NCI-H2107 treated with DMSO at 0.1 percent for 48 hours (cell line): ENCODE results near the gene ACTL10.
"Not testable (repeated sequence)": the region's sequence is repeated elsewhere in the genome, so short reads cannot be mapped to it uniquely, and the experiment has no call there.

ENCODE experiments used
- DNase-seq: peaks from one replicate; lab custom pipeline; 2025; ENCODE audit not compliant: unreplicated experiment; lab: John Stamatoyannopoulos, UW

Gene ACTL10

DNA sequence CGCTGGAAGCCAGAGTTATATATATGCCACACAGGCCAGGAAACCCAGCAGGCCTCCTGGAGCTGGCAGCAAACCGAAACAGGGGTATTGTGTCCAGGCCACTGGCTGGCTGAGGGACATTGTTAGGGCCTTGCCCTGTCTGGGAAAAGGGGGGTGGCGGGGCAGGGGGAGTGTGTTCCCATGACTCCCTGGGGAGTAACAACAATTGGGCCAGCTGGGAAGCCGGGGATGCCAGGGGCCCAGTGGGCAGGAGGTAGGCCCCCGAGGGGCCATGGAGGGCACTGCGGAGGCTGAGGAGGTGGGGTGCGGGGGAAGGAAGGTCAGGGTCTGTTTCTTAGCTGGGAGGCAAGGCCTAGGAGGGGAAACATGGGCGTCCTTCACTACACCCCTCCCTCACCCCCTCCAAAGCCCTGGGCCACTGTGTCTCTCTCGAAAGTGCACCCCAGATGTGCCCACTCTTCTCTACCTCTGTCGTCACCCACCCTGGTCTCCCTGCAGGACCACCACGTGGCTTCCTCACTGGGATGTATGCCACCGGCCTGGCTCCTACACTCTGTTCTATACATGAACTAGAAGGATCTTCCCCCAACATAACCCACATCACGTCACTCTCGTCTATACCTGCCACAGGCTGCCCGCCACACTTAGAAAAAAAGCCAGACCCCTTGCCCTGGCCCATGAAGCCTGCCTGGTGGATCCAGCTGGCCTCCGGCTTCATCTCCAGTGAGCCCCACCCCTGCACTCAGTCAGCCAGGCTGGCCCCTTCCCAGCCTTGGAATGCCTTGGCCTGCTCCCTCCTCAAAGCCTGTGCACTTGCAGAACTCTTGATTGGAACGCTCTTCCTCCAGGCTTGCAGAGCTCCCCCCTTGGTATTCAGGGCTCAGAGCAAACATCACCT lies 27.2 kb downstream of the ACTL10 start:
- no peak for DNase-seq

DNA sequence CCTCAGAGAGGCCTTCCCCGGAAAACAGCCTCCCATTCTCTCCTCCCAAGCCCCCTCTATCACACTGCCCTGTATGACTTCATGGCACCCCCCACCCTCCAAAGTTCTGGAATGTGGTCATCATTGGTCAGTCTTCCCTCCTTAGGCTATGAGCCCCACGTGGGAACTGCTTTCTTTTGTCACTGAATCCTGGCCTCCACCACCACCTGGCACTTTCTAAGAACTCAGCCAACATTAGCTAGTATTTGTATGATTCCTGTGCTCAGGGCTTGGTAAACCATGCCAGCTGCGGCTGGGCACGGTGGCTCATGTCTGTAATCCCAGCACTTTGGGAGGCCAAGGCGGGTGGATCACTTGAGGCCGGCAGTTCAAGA lies 27.9 kb downstream of the ACTL10 start:
- no peak for DNase-seq

DNA sequence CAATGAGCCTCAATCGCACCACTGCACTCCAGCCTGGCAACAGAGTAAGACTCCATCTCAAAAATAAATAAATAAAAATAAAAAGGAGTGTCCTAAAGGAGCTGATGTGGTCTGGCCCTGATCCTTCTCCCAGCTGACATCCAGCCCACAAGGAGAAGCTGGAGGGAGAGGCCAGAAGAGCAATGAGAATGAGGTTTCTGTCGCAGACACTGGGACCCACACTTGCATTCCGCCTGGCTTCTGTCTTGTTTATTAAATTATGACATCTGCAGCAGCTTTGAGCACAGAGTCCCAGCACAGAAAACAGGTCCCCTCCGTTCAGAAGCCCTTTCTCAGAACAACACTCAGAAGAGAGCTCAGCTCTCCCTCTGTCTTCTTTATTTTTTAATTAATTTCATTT lies 29.7 kb downstream of the ACTL10 start:
- no peak for DNase-seq

DNA sequence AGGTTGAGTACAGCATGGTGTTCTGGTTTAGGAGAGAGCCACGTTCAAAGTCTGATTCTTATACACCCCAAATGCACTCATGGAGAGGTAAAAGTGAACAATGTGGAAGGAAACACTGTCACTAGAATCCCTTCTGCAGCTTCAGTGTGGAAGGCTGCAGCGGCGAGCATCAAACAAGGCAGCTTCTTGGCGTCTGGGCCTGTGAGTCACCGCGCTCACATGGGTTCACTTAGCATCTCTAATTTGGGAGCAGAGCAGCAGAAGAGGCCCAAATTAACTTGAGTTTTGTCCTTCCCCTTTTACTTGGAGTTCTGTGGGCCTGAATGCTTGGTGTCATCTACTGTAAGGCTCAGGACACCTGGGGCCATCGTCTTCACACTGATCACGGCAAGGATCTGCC lies 30.4 kb downstream of the ACTL10 start:
- DNase-seq = no peak

DNA sequence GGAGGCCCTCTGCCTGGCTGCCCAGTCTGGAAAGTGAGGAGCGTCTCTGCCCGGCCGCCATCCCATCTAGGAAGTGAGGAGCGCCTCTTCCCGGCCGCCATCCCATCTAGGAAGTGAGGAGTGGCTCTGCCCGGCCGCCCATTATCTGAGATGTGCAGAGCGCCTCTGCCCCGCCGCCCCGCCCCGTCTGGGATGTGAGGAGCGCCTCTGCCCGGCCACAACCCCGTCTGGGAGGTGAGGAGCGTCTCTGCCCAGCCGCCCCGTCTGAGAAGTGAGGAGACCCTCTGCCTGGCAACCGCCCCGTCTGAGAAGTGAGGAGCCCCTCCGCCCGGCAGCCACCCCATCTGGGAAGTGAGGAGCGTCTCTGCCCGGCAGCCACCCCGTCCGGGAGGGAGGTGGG lies 32.2 kb downstream of the ACTL10 start:
- DNase-seq = not testable (repeated sequence)

DNA sequence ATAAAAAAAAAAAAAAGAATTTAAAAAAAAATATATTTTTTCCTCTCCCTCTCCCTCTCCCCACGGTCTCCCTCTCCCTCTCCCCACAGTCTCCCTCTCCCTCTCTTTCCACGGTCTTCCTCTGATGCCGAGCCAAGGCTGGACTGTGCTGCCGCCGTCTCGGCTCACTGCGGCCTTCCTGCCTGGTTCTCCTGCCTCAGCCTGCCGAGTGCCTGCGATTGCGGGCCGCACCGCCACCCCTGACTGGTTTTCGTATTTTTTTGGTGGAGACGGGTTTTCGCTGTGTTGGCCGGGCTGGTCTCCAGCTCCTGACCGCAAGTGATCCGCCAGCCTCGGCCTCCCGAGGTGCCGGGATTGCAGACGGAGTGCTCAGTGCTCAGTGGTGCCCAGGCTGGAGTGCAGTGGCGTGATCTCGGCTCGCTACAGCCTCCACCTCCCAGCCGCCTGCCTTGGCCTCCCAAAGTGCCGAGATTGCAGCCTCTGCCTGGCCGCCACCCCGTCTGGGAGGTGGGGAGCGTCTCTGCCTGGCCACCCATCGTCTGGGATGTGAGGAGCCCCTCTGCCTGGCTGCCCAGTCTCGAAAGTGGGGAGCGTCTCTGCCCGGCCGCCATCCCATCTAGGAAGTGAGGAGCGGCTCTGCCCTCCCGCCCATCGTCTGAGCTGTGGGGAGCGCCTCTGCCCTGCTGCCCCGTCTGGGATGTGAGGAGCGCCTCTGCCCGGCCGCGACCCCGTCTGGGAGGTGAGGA lies 34.1 kb downstream of the ACTL10 start:
- not testable (repeated sequence) for DNase-seq

DNA sequence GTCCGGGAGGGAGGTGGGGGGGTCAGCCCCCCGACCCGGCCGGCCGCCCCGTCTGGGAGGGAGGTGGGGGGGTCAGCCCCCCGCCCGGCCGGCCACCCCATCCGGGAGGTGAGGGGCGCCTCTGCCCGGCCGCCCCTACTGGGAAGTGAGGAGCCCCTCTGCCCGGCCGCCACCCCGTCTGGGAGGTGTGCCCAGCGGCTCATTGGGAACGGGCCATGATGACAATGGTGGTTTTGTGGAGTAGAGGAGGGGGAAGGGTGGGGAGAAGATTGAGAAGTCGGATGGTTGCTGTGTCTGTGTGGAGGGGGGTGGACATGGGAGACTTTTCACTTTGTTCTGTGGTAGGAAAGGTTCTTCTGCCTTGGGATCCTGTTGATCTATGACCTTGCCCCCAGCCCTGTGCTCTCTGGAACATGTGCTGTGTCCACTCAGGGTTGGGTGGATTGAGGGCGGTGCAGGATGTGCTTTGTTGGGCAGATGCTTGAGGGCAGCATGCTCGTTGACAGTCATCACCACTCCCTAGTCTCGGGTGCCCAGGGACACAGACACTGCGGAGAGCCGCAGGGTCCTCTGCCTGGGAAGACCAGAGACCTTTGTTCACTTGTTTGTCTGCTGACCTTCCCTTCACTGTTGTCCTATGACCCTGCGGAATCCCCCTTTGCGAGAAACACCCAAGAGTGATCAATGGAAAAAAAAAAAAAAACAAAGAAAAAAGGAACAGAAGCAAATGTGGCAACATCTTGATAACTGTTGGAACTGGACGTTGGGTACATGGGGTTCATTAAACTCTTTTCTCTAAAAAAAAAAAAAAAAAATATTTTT lies 35.1 kb downstream of the ACTL10 start:
- no peak for DNase-seq

DNA sequence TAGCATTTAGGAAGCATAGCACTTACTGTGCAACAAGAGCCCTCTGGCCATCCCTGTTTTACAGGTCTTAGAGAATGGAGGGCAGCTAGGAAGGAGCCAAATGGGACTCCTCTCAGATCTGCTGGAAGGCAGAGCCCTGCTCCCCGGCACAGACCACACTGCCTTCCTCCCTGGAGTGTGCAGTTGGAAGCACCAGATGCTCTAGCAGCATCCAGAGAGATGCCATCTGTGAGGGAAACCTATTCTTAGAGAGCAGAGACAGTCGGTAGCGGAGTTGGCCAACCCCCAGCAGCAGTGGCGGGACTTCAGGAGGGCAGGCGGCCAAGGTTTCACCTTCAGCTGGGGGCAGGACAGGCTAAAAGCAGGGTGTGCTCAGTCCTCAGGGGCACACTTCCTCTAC lies 36.1 kb downstream of the ACTL10 start:
- no peak for DNase-seq

DNA sequence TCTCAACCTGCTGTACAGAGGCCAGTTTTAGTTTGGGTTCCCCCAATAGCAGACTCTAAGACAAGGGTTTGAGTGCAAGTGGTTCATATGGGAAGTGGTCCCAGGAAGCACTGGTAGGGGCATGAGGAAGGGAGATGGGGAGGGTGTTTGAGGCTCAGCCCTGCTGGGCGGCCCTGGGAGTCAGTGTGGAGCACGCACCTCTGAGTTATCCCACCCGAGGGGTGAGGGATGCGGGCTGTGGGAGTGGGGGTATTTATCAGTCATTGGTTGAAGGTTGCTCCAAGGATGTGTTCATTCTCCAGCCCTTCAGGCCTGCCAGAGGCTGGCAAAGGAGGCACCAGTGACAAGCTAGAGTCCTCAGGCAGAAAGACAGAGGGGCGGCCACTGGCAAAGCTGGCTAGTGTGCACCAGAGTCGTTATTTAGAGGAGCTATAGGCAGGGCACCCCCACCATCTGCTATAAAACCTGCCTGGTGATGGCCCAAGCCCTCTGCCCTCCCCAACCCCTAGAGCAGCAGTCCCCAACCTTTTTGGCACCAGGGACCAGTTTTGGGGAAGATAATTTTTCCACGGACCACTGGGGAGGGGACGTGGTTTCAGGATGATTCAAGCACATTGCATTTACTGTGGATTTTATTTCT lies 36.9 kb downstream of the ACTL10 start:
- DNase-seq = no peak

DNA sequence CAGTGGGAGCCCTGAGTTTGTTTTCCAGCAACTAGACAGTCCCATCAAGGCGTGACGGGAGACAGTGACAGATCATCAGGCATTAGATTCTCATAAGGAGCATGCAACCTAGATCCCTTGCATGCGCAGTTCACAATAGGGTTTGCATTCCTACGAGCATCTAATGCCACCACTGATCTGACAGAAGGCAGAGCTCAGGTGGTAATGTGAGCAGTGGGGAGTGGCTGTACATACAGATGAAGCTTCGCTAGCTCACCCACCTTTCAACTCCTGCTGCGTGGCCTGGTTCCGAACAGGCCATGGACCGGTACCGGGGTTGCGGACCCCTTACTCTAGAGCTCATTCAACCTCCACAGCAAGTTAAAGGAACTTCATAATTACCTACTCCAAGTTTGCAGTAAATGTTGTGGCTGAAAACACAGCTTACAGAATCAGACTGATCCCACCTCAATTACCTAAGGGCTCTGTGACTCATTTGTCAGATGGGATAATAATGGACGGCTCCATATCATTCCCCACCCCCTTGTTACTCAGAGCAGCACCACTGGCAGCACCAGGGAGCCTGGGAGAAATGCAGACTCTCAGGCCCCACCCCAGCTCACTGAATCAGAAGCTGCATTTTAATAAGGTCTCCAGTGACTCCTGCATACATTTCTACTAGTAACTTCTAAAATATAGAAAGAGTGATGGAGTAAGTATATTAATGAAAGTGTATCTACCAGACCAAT lies 37.6 kb downstream of the ACTL10 start:
- no peak for DNase-seq

DNA sequence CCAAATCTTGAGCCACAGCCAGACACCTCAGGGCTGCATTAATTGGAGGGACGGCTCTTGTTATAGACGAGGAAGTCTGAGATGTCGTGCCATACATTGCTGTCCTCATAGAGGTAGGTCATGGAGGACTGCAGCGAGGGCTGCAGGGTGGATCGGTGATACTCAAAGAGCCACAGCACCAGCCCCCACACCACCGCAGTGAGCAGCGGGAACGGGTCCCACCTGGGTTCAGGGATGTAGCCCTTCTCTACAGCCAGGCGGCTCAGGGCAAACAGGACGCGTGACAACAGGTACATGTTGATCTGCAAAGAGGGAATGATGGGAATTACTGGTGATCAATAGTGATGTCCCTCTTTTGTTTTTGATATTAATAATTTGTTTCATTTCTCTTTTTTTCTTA lies 40.9 kb downstream of the ACTL10 start:
- DNase-seq = no peak

DNA sequence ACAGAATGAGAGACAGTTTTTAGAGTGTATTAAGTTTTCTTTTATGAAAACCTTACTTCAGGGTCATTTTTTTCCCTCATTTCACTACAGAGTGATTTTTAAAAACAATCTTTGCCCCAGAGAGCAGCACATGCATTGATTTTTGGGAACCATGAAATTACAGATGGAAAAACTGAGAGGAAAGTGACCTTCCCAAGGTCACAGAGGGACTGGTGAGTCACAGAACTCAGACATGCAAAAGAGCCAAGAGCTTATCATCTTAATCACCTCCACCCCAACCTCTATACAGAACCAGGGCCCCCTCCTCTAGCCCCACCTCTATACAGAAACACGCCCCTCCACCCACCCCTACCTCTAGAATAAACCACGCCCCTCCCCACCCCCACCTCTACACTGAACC lies 42.7 kb downstream of the ACTL10 start:
- no peak for DNase-seq

DNA sequence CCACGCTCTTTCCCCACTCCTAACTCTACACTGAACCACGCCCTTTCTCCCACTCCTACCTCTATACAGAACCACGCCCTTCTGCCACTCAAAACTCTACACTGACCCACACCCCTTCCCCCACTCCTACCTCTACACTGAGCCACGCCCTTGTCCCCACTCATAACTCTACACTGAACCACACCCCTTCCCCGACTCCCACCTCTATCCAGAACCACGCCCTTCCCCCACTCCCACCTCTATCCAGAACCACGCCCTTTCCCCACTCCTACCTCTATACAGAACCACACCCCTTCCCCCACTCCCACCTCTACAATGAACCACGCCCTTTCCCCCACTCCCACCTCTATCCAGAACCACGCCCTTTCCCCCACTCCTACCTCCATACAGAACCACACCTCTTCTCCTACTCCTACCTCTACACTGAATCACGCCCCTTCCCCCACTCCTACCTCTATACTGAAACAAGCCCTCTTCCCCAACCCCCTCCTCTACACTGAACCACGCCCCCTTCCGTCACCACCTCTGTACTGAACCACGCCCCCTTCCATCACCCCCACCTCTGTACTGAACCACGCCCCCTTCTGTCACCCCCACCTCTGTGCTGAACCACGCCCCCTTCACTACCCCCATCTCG lies 43.3 kb downstream of the ACTL10 start:
- no peak for DNase-seq

DNA sequence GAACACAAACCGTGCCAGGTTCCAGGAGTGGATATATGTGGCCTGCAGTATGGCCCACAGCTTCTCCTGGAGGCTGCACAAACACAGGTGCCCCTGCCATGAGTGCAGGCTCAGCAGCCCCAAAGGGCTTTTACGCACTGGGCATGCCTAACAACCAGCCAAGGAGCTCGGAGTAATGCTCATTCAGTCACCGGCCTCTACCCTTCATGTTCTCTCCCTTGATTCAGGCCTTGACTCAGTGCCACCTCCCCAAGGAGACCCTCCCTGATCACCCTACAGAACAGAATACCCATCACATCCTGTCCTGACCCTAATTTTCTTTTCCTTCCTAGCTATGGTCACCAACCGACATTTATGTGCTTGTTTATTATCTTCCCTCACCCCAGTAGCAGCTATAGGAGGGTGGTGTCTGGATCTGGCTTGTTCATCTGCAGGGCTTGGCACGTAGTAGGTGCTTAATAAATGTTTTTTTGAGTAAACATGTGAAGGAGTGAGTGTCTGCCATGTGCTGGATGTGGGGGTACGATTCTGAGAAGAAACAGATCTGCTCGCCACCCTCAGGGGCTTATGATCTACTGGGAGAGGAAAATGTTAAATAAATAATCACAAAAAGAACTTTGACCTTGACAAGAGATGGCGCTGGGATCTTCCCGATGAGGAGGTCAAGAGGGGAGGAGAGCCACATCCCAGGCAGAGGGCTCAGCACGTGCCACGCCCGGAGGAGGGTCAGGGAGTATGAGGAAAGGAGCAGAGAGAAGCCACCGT lies 44.1 kb downstream of the ACTL10 start:
- DNase-seq = no peak

DNA sequence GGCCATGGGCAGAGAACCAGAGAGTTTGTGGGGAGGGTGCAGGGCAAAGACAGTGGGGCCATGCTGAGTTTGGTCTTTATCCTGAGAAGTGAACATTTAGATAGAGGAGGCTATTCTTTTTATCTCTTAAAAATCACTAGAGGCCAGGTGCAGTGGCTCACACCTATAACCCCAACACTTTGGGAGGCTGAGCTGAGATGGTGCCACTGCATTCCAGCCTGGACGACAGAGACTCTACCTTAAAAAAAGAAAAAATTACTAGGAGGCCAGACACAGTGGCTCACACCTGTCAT lies 44.6 kb downstream of the ACTL10 start:
- no peak for DNase-seq

DNA sequence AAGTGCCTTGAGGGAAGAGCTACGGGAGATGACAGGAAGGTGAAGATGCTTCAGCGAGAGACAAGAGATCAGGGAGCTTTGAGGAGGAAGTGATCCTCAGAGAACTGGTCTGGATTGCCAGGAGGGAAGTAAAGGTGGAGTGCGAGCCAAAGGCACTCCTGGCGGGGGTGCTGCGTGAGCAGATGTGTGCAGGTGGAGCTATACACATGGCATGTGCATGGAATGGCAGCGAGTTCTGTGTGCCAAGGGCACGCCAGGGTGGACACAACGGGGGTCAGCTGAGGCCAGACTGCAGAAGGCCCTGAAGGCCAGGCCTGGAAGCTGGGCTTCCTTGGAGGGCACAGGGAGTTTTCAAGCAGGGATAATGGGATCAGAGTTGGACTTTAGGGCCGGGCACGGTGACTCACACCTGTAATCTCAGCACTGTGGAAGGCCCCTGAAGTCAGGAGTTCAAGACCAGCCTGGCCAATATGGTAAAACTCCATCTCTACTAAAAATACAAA lies 47.2 kb downstream of the ACTL10 start:
- DNase-seq = no peak

DNA sequence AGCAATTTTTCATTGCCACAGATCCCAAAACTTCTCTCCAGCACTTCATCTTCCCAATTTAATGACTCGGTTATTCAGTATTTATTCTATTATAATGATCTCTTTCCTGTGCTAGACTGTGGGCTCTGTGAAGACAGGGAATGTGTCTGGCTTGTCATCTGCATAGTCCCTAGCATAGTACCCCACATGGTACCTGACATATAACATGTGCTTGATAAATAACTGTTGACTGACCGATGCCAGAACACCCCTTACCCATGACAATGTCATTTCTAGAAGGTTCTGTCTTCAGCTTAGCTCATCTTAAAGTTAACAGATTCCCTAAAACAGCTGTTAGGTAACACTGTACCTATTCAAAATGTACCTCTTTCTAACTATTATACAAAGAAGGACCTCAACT lies 49.8 kb downstream of the ACTL10 start:
- DNase-seq = no peak
